HG03439 (cell line): ENCODE measurements around the gene LARGE2.
"Not testable (repeated sequence)": the region's sequence is repeated elsewhere in the genome, so short reads cannot be mapped to it uniquely, and the experiment has no call there.

Experiments used
- ATAC-seq: cut with Tn5 transposase; IDR thresholded peaks from one replicate; pipeline ENCODE4 v1.9.1; 2021; ENCODE audit warnings: mild to moderate bottlenecking, moderate library complexity; ENCODE audit not compliant: unreplicated experiment

Gene LARGE2

GRCh38 chr11:45895553-45896259 is 26.8 kb upstream of the LARGE2 start:
- ATAC-seq, result no peak

GRCh38 chr11:45896422-45896984 is 26.0 kb upstream of the LARGE2 start:
- no peak for ATAC-seq

DNA sequence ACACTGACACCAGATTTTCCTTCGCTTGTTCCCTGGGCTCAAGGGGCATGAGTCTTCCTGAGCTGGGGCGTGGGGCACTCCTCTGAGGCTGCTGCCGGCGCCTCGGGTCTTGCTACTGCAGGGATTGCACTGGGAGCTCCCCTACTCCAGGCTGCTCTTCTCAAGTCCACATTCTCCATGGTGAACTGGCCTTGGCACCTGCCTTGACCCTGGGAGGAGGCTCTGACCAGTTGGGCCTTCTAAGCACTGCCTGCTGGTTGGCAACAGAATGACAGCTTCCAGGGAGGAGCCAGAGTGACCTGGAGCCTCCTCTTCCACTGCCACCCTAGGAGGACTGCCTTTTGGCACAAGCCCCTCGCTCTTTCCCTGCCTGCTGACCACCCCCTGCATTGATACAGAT is 24.9 kb upstream of the LARGE2 start:
- no peak for ATAC-seq

DNA sequence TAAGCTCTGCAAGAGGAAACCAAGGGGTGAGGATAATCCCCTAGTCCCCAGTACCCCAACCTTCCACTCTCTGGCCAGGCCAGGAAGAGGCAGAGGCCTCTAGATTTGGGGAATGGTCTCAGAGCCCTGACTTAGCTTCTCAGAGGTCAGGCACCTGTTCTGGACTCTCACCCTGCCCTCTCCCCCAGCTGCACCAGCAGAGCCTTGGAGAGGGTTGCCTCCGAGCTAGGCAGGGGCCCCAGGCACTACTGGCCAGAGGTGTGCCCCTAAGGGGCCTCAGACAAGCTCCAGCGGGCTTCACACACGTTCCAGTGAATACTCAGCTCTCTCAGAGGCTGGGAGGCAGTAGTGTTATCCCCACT is 23.4 kb upstream of the LARGE2 start:
- no peak for ATAC-seq

GRCh38 chr11:45899448-45900174 is 22.8 kb upstream of the LARGE2 start:
- no peak for ATAC-seq

DNA sequence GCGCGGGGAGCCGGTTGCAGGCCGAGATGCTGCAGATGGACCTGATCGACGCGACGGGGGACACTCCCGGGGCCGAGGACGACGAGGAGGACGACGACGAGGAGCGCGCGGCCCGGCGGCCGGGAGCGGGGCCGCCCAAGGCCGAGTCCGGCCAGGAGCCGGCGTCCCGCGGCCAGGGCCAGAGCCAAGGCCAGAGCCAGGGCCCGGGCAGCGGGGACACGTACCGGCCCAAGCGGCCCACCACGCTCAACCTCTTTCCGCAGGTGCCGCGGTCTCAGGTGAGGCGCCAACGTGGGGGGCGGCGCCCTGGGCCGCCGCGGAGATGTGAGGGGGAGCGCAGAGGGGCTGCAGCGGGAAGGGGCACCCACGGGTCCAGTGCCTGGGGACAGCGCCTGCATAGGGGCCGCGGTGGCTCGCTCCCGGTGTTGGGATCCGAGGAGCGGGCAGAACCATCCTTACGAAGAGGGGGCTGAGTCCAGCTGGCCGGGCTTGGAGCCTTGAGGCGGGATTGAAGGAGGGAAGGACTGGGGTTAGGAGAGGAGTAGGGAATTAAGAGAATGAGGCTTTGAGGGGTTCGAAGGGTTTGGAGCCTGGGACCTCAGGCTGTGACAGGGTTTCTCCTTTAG is 22.2 kb upstream of the LARGE2 start:
- ATAC-seq, result not testable (repeated sequence)

DNA sequence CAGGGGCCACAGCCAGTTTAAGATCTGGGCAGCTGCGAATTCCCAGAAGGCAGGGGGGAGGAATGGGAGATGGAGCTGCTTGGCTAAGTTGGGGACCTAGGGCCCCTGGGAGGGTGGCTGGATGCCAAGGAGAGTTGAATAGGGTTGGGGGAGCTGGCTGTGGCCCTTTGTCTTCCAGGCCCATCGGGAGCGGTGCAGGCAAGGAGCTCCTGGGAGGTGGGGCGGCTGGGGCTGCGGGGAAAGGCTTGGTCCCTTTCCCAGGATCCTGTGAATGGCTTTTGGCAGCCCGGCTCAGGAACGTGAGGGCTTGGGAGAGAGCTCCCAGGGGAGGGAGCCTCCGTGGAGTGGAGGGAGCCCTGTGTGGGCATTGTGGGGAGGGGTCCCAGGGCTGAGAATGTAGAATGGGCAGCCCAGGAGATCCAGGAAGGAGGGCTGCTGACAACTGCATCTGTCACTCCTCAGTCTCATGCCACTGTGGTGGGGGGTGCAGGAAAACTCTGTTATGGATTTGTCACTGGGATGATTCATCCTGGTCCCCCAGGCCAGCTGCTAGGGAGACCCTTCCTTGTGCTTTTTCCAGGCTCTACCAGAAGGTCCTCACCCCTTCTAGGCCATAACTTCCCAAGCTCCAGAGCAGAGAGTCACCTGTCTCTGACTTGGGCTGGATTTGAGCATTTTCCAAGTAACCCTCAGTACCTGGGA is 21.4 kb upstream of the LARGE2 start:
- no peak for ATAC-seq

GRCh38 chr11:45901626-45902025 is 20.8 kb upstream of the LARGE2 start:
- ATAC-seq, result no peak

DNA sequence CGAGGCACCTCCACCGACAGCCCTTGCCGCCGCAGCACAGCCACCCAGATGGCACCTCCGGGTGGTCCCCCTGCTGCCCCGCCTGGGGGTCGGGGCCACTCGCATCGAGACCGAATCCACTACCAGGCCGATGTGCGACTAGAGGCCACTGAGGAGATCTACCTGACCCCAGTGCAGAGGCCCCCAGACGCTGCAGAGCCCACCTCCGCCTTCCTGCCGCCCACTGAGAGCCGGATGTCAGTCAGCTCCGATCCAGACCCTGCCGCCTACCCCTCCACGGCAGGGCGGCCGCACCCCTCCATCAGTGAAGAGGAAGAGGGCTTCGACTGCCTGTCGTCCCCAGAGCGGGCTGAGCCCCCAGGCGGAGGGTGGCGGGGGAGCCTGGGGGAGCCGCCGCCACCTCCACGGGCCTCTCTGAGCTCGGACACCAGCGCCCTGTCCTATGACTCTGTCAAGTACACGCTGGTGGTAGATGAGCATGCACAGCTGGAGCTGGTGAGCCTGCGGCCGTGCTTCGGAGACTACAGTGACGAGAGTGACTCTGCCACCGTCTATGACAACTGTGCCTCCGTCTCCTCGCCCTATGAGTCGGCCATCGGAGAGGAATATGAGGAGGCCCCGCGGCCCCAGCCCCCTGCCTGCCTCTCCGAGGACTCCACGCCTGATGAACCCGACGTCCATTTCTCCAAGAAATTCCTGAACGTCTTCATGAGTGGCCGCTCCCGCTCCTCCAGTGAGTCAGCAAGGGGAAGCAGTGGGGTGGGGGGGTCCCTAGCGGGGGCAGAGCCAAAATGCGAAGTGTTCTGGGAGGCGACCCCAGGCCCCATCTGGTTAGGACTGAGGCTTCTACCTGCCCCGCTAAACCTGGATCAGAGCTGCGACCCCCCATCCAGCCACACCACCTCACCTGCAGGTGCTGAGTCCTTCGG is 19.7 kb upstream of the LARGE2 start:
- ATAC-seq, result no peak

DNA sequence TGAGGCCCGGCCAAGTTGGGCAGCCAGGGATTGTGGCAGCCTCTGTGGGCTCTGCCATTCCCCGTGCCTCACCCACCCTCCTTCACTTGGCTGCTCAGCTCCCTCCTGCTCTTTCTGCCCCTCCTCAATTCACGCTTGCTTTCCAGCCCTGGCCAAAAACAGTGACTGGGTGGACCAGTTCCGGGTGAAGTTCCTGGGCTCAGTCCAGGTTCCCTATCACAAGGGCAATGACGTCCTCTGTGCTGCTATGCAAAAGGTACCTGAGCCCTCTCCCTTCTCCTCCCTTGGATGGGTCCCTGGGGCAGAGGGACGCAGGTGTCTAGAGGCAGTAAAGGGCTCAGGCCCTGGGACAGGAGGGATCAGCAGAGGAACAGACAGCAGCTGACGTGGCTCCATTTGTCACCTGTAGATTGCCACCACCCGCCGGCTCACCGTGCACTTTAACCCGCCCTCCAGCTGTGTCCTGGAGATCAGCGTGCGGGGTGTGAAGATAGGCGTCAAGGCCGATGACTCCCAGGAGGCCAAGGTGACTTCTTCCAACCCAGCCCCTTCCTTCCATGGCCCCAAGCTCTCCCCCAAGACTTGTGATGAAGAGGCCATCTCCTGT is 18.0 kb upstream of the LARGE2 start:
- no peak for ATAC-seq

- no peak for ATAC-seq
Observed at GRCh38 chr11:45905095-45905494, 17.4 kb upstream of the LARGE2 start.

DNA sequence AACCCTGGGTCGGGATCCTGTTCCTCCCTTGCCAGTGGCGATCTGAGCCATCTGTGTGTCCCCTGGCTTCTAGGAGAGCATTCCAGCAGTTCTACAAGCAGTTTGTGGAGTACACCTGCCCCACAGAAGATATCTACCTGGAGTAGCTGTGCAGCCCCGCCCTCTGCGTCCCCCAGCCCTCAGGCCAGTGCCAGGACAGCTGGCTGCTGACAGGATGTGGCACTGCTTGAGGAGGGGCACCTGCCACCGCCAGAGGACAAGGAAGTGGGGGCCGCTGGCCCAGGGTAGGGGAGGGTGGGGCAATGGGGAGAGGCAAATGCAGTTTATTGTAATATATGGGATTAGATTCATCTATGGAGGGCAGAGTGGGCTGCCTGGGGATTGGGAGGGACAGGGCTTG is 16.9 kb upstream of the LARGE2 start:
- ATAC-seq, result not testable (repeated sequence)

GRCh38 chr11:45906096-45906682 is 16.3 kb upstream of the LARGE2 start:
- no peak for ATAC-seq

DNA sequence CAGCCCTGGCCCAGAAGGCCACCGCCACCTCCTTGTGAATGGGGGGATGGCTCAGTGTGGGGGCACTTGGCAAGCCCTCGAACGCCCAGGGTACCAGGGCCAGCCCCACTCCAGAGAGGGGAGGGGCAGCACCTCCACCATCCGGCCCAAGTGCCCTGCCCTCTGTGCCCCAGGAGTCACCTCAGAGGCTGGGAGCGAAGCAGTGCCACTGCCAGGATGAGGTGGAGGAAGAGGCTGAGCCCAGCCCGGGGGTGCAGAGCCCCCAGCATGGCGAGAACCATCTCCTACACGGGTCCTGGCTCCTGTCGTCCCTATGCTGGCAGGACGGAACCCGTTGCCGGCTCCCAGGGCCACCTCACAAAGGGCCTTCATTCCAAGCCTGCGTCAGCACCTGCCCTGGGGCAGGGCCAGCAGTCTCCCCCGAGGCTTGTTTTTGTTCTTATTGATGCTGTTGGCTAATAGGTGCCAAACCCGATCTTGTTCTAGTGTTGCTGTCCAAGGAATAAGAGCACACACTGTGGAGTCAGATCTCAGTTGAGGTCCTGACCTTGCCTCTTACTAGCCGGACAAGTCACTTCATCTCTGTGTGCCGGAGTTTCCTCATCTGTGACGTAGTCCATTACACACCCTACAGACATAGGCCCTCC is 15.4 kb upstream of the LARGE2 start, which contains the start of gene FREY1:
FREY1 (minus strand) TSS at position 307 of the 647 bp plus-strand sequence; CDS start at position 281, 26 bp downstream.
- ATAC-seq, result no peak

GRCh38 chr11:45907911-45908370 is 14.5 kb upstream of the LARGE2 start:
- no peak for ATAC-seq

- ATAC-seq, result no peak
Observed at GRCh38 chr11:45909594-45910475, 12.6 kb upstream of the LARGE2 start.

DNA sequence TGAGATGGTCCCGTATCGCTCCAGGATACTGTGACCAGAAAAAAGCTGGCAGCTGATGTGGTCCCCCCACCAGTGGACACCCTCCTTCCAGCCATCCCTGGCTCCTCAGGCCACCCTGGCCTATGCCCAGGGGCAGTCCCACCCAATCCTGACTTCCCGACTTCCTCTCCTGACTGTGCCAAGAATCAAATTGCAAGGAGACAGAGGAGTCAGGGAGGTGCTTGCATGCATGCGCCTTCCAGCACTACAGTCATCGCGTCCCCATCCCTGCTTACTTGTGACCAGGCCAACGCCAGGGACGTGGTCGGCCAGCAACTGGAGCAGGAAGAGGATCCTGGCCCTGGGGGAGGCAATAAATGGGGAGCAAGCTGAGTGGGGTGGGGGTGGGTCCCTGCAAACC is 11.8 kb upstream of the LARGE2 start:
- no peak for ATAC-seq

DNA sequence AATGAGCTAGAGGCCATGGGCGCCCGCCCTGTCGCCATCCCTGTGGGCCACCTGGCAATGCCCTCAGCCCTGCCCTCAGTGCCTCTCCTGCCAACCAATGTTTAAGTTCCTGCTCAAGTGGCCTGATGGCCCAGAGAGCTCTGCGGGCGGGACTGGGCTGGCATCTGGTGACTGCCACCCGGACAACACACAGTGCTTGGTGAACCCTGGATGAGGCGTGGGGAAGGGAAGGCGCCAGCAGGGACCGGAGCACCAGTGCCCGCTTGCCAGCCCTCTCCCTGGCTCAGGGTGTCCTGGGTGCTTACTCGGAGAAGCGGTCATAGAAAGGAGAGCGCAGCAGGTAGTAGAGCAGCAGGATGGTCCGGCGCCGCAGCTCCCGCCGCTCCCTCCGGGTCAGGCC is 8.9 kb upstream of the LARGE2 start:
- ATAC-seq, result no peak
